Endothelial cell of umbilical vein (primary cell): ENCODE measurements around the gene SLC6A9.

Source experiments
- CTCF ChIP-seq, 2 donors: IDR thresholded peaks; 1 replicate in 1 of 2; 2 replicates in 1 of 2; pipeline ENCODE4 v1.5.1; 2011; ENCODE audit warnings: low read length in 2 of 2, mild to moderate bottlenecking in 2 of 2, moderate library complexity in 2 of 2, control low read depth in 1 of 2, inconsistent platforms in 1 of 2, low read depth in 1 of 2; ENCODE audit not compliant: insufficient read depth in 1 of 2; ENCODE audit errors: extremely low read depth in 1 of 2
- EZH2 ChIP-seq: IDR thresholded peaks from 2 replicates; pipeline ENCODE4 v1.6.1; 2012; ENCODE audit warnings: borderline replicate concordance, low read depth, mild to moderate bottlenecking, moderate library complexity, low read length, inconsistent platforms; ENCODE audit not compliant: severe bottlenecking
- POLR2A ChIP-seq: IDR thresholded peaks from 2 replicates; pipeline ENCODE4 v1.6.1; 2012; ENCODE audit warnings: low read depth, mild to moderate bottlenecking, control low read depth, low read length
- POLR2AphosphoS5 ChIP-seq: IDR thresholded peaks from 2 replicates; pipeline ENCODE4 v1.6.1; 2012; ENCODE audit warnings: low read depth, mild to moderate bottlenecking, control low read depth, low read length, moderate library complexity; ENCODE audit not compliant: insufficient read depth

- TF ChIP-seq CTCF (IDR thresholded peaks at IDR 0.05; ENCODE audit: extremely low read depth in 1 of 2, insufficient read depth in 1 of 2, low read depth in 1 of 2, low read length in 2 of 2), result no peak
- TF ChIP-seq EZH2, result no peak
- TF ChIP-seq POLR2A, result no peak
- TF ChIP-seq POLR2AphosphoS5, result no peak
Measured at GRCh38 chr1:44074415-44074814, 43.2 kb upstream of the SLC6A9 start.
